K562 (cell line): ENCODE measurements around the gene ARMCX2. TPM values are rescaled to one million over a fixed set of nuclear protein-coding genes. Genes with fewer than 3 reads are reported as not detected.

Source experiments
- CLOCK ChIP-seq: fragments of 250-450 bp; sonication (Bioruptor Pico); IDR thresholded peaks from 2 replicates; pipeline ENCODE4 v1.4.0; 2020; ENCODE audit warnings: mild to moderate bottlenecking, moderate library complexity, borderline replicate concordance
- CUX1 ChIP-seq: fragments of 200-800 bp; sonication (Bioruptor generic); IDR thresholded peaks from 2 replicates; pipeline ENCODE4 v1.6.1; 2016; ENCODE audit warnings: missing genetic modification characterization, missing compliant biosample characterization
- EP300 ChIP-seq: IDR thresholded peaks from 2 replicates; pipeline ENCODE4 v1.6.1; 2012; ENCODE audit warnings: low read length, improper control_type of control experiment
- GTF2A2 ChIP-seq: IDR thresholded peaks from 2 replicates; pipeline ENCODE4 v1.6.1; 2016; ENCODE audit warnings: mild to moderate bottlenecking, missing genetic modification characterization, missing compliant biosample characterization
- NFYB ChIP-seq: IDR thresholded peaks from 2 replicates; pipeline ENCODE4 v1.6.1; 2011; ENCODE audit warnings: mild to moderate bottlenecking, moderate library complexity; ENCODE audit not compliant: insufficient read length; ENCODE audit errors: extremely low read depth
- NKRF ChIP-seq: fragments of 450-650 bp; IDR thresholded peaks from 2 replicates; pipeline ENCODE4 v1.6.1; 2016; ENCODE audit warnings: borderline replicate concordance
- PREB ChIP-seq: sonication (generic); formaldehyde crosslinking; IDR thresholded peaks from 2 replicates; pipeline ENCODE4 v1.8.1; 2023; ENCODE audit warnings: mild to moderate bottlenecking, missing genetic modification reagents
- RBM15 ChIP-seq: fragments of 200-400 bp; formaldehyde crosslinking; IDR thresholded peaks from 2 replicates; pipeline ENCODE4 v1.6.1; 2018; ENCODE audit warnings: mild to moderate bottlenecking, low read length, moderate library complexity; ENCODE audit not compliant: insufficient read depth
- TSHZ1 ChIP-seq: fragments of 250-450 bp; sonication (Bioruptor Pico); IDR thresholded peaks from 2 replicates; pipeline ENCODE4 v1.4.0; 2020; ENCODE audit warnings: mild to moderate bottlenecking, moderate library complexity
- U2AF2 ChIP-seq: fragments of 200-400 bp; formaldehyde crosslinking; optimal IDR thresholded peaks from 2 replicates; pipeline ENCODE3; 2017; ENCODE audit warnings: low read depth, mild to moderate bottlenecking, low read length
- polyA plus RNA-seq, 8 experiments: library from polyadenylated mRNA; depleted of rRNA in 4 of 8; stranded (reverse) in 5 of 8; unstranded in 3 of 8; fragments of >200 nt; fragmentation: Nextera tagmentation in 2 of 8; fragmentation: Illumina TruSeq in 1 of 8; extraction: Ambion mirVana in 2 of 8; extraction: Trizol in 1 of 8; gene quantifications; 2 replicates each; pipeline versions ENCODE4 v1.2.1 to v1.2.3, GENCODE V29; 2011 to 2014; ENCODE audit warnings: inconsistent platforms in 1 of 8, missing spikeins in 1 of 8
- total RNA-seq, 7 experiments: library from RNA; depleted of rRNA in 6 of 7; stranded (reverse); fragments of >200 nt in 6 of 7; fragmentation: Illumina TruSeq in 2 of 7; extraction: Trizol in 2 of 7; gene quantifications; 2 replicates each; pipeline versions ENCODE4 v1.2.1 to v1.2.3, GENCODE V29; 2011 to 2021; ENCODE audit warnings: low replicate concordance in 1 of 7

Gene ARMCX2
- total and polyA plus RNA-seq, 9 of the 15 experiments (the other 6 are each of a cell fraction or from before 2014, with no cell fraction given): 0.03 to 0.16 TPM; not detected in 7

- TF ChIP-seq NFYB: no peak
- TF ChIP-seq U2AF2: no peak
- TF ChIP-seq NKRF: no peak
- TF ChIP-seq CUX1: no peak
- no peak for TF ChIP-seq CLOCK (CRISPR knock-in tag)
- no peak for TF ChIP-seq RBM15
- no peak for TF ChIP-seq TSHZ1 (CRISPR knock-in tag)
- no peak for TF ChIP-seq EP300
- TF ChIP-seq PREB: no peak
- TF ChIP-seq GTF2A2: no peak
These were observed 42.1 kb downstream of the ARMCX2 start, which contains the start of gene ARMCX6 (continued) for GRCh38 chrX:101617211-101618191.
